Esophagus muscularis mucosa (tissue), 4 donors: ENCODE data around the gene OR2V1.
"Not testable (repeated sequence)": the region's sequence is repeated elsewhere in the genome, so short reads cannot be mapped to it uniquely, and the experiment has no call there.

Experiments
- EP300 ChIP-seq: sonication (generic); formaldehyde crosslinking; IDR thresholded peaks from one replicate; pipeline ENCODE4 v1.6.1; 2017; ENCODE audit warnings: antibody characterized with exemption
- POLR2A ChIP-seq: fragments of 450-650 bp; IDR thresholded peaks from one replicate; pipeline ENCODE4 v1.6.1; 2017; ENCODE audit warnings: antibody characterized with exemption, moderate library complexity, mild to moderate bottlenecking, low read depth
- POLR2AphosphoS5 ChIP-seq, 2 donors: sonication (generic); formaldehyde crosslinking; IDR thresholded peaks; one replicate each; pipeline ENCODE4 v1.6.1; 2017; ENCODE audit warnings: antibody characterized with exemption in 2 of 2
- TF ChIP-seq, protein P1 (sequence below), 3 experiments: fragments of 200-600 bp in 2 of 3; fragments of 450-650 bp in 1 of 3; sonication (generic) in 2 of 3; IDR thresholded peaks; one replicate each; pipeline ENCODE4 v1.5.1; 2017 to 2019; ENCODE audit warnings: antibody characterized with exemption in 3 of 3, mild to moderate bottlenecking in 2 of 3, moderate library complexity in 1 of 3

- TF ChIP-seq, protein P1, sequence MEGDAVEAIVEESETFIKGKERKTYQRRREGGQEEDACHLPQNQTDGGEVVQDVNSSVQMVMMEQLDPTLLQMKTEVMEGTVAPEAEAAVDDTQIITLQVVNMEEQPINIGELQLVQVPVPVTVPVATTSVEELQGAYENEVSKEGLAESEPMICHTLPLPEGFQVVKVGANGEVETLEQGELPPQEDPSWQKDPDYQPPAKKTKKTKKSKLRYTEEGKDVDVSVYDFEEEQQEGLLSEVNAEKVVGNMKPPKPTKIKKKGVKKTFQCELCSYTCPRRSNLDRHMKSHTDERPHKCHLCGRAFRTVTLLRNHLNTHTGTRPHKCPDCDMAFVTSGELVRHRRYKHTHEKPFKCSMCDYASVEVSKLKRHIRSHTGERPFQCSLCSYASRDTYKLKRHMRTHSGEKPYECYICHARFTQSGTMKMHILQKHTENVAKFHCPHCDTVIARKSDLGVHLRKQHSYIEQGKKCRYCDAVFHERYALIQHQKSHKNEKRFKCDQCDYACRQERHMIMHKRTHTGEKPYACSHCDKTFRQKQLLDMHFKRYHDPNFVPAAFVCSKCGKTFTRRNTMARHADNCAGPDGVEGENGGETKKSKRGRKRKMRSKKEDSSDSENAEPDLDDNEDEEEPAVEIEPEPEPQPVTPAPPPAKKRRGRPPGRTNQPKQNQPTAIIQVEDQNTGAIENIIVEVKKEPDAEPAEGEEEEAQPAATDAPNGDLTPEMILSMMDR (IDR thresholded peaks at IDR 0.05) = not testable (repeated sequence)
- TF ChIP-seq POLR2AphosphoS5 (IDR thresholded peaks at IDR 0.05); EP300; POLR2A: not testable (repeated sequence)
These were observed 33.6 kb downstream of the OR2V1 start for GRCh38 chr5:181097383-181097753.
